Hematopoietic multipotent progenitor cell treated with erythropoietin and hydrocortisone succinate and interleukin-3 and kit ligand, for 8 days (in vitro differentiated cells): ENCODE results near the gene PRR33.

Source experiments
- DNase-seq: peaks from one replicate; pipeline ENCODE4 v3.0.0-alpha.2; 2015

Gene PRR33

GRCh38 chr11:1861435-1862411, 30.0 kb downstream of the PRR33 start:
- no peak for DNase-seq

GRCh38 chr11:1860108-1860507, 31.6 kb downstream of the PRR33 start:
- DNase-seq: no peak

GRCh38 chr11:1859004-1859403, 32.7 kb downstream of the PRR33 start:
- DNase-seq: no peak

GRCh38 chr11:1858576-1858975, 33.1 kb downstream of the PRR33 start:
- DNase-seq: no peak

- no peak for DNase-seq
These were observed 33.5 kb downstream of the PRR33 start for GRCh38 chr11:1858154-1858553.

- DNase-seq: no peak
These were observed 34.6 kb downstream of the PRR33 start for GRCh38 chr11:1857064-1857463.

GRCh38 chr11:1856306-1857005, 35.2 kb downstream of the PRR33 start:
- DNase-seq: no peak

- DNase-seq: no peak
These were observed 35.8 kb downstream of the PRR33 start for GRCh38 chr11:1855886-1856265.

GRCh38 chr11:1854949-1855885, 36.5 kb downstream of the PRR33 start:
- no peak for DNase-seq

- DNase-seq: no peak
These were observed 37.4 kb downstream of the PRR33 start for GRCh38 chr11:1854132-1854948.

- no peak for DNase-seq
These were observed 38.1 kb downstream of the PRR33 start for GRCh38 chr11:1853376-1854131.

- no peak for DNase-seq
These were observed 38.8 kb downstream of the PRR33 start, which contains the start of gene LSP1 for GRCh38 chr11:1852877-1853276. TSS of gene LSP1 (plus strand) at chr11:1853084. CDS start at chr11:1853145, 61 bp downstream.

GRCh38 chr11:1852271-1852876, 39.3 kb downstream of the PRR33 start:
- DNase-seq: no peak

GRCh38 chr11:1851468-1852180, 40.1 kb downstream of the PRR33 start:
- no peak for DNase-seq

GRCh38 chr11:1848640-1849430, 42.9 kb downstream of the PRR33 start:
- DNase-seq: no peak

- no peak for DNase-seq
These were observed 43.6 kb downstream of the PRR33 start for GRCh38 chr11:1847926-1848639.

GRCh38 chr11:1847006-1847735, 44.5 kb downstream of the PRR33 start:
- no peak for DNase-seq

- DNase-seq: no peak
These were observed 45.2 kb downstream of the PRR33 start for GRCh38 chr11:1846453-1846932.
